Stimulated activated CD4-positive, alpha-beta T cell treated with anti-CD3 and anti-CD28 coated beads, Interleukin-1b, Interleukin-23, amount 100 ng/mL, for 1 hour (primary cell): ENCODE data around the gene KDM5C.

Source experiments
- DNase-seq, 2 donors: peaks; one replicate each; pipeline ENCODE4 v3.0.0-alpha.2; 2020; ENCODE audit warnings: low read depth in 2 of 2

Gene KDM5C

GRCh38 chrX:53224860-53225797, at the start of gene KDM5C:
KDM5C (minus strand) TSS chrX:53225207; CDS start chrX:53224889, 318 bp downstream.
- DNase-seq = peak; percentile 63 to 68

GRCh38 chrX:53272808-53273337, 47.9 kb upstream of the KDM5C start:
- no peak for DNase-seq

- no peak for DNase-seq
These were observed 44.6 kb upstream of the KDM5C start for GRCh38 chrX:53269536-53270107.

- no peak for DNase-seq
These were observed 43.2 kb upstream of the KDM5C start for GRCh38 chrX:53268173-53268572.

- DNase-seq = no peak
These were observed 41.9 kb upstream of the KDM5C start for GRCh38 chrX:53266914-53267313.

- DNase-seq = no peak
These were observed 41.0 kb upstream of the KDM5C start for GRCh38 chrX:53265771-53266574.

- no peak for DNase-seq
These were observed 38.6 kb upstream of the KDM5C start for GRCh38 chrX:53263597-53264094.

GRCh38 chrX:53262918-53263394, 37.9 kb upstream of the KDM5C start:
- DNase-seq = no peak

GRCh38 chrX:53262189-53262917, 37.3 kb upstream of the KDM5C start:
- no peak for DNase-seq

- no peak for DNase-seq
These were observed 36.5 kb upstream of the KDM5C start for GRCh38 chrX:53261355-53261972.

- no peak for DNase-seq
These were observed 35.8 kb upstream of the KDM5C start for GRCh38 chrX:53260836-53261235.

GRCh38 chrX:53257670-53258423, 32.8 kb upstream of the KDM5C start:
- no peak for DNase-seq

- DNase-seq = no peak
These were observed 32.2 kb upstream of the KDM5C start for GRCh38 chrX:53257166-53257565.

- no peak for DNase-seq
These were observed 31.5 kb upstream of the KDM5C start for GRCh38 chrX:53256446-53257041.

GRCh38 chrX:53255738-53256191, 30.8 kb upstream of the KDM5C start:
- no peak for DNase-seq

- DNase-seq = no peak
These were observed 29.8 kb upstream of the KDM5C start for GRCh38 chrX:53254570-53255461.

- DNase-seq = no peak
These were observed 28.4 kb upstream of the KDM5C start for GRCh38 chrX:53253293-53254020.

GRCh38 chrX:53251307-53251706, 26.3 kb upstream of the KDM5C start:
- no peak for DNase-seq
